ENCODE results near the gene C20orf141.

DNA sequence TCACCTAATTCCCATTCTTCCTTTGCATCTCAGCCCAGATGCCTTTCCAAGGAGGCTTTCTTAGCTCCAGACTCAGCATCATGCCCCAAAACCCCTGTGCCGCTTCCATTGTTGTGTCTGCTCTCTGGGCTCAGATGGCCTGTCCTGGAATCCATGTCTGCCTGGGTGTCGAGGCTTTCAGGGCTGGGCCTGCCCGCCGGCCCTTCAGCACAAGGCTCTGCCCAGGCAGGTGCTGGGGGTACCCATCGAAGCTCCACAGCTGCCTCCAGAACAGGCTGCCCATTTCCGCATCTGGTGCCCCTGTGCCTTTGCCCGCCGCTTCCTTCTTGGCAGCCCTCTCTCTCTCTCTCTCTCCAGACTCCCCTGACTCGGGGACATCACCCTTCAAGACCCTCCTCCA, 15.5 kb upstream of the C20orf141 start:
- TF ChIP-seq, protein P1, sequence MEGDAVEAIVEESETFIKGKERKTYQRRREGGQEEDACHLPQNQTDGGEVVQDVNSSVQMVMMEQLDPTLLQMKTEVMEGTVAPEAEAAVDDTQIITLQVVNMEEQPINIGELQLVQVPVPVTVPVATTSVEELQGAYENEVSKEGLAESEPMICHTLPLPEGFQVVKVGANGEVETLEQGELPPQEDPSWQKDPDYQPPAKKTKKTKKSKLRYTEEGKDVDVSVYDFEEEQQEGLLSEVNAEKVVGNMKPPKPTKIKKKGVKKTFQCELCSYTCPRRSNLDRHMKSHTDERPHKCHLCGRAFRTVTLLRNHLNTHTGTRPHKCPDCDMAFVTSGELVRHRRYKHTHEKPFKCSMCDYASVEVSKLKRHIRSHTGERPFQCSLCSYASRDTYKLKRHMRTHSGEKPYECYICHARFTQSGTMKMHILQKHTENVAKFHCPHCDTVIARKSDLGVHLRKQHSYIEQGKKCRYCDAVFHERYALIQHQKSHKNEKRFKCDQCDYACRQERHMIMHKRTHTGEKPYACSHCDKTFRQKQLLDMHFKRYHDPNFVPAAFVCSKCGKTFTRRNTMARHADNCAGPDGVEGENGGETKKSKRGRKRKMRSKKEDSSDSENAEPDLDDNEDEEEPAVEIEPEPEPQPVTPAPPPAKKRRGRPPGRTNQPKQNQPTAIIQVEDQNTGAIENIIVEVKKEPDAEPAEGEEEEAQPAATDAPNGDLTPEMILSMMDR (IDR thresholded peaks at IDR 0.05; ENCODE audit: borderline replicate concordance, extremely low read depth, low read length, poor library complexity, severe bottlenecking): no peak
- no peak for TF ChIP-seq EZH2 (IDR thresholded peaks at IDR 0.05; ENCODE audit: borderline replicate concordance, low read depth, low read length, severe bottlenecking)
